IPS-20b (cell line): ENCODE data around the gene PRR7.
A peak's percentile ranks its signal among the peaks of the same experiment; 100 is the strongest.

ENCODE experiments used
- H3K27ac ChIP-seq: one replicate; pipeline ENCODE4 v1.5.1; 2013; ENCODE audit warnings: low read length
- H3K27me3 ChIP-seq: 2 replicates; pipeline ENCODE4 v1.6.1; 2013; ENCODE audit warnings: mild to moderate bottlenecking, low read length, inconsistent platforms; ENCODE audit not compliant: insufficient read depth
- H3K36me3 ChIP-seq: 2 replicates; pipeline ENCODE4 v1.6.1; 2013; ENCODE audit warnings: low read depth, mild to moderate bottlenecking, inconsistent platforms, low read length, moderate library complexity; ENCODE audit not compliant: insufficient read depth
- H3K4me1 ChIP-seq: 2 replicates; pipeline ENCODE4 v1.6.1; 2013; ENCODE audit warnings: mild to moderate bottlenecking, control low read depth, inconsistent platforms, low read length, moderate library complexity; ENCODE audit not compliant: insufficient read depth
- H3K4me3 ChIP-seq: 2 replicates; pipeline ENCODE4 v1.5.1; 2013; ENCODE audit warnings: mild to moderate bottlenecking, low read length, inconsistent platforms
- H3K9ac ChIP-seq: 2 replicates; pipeline ENCODE4 v1.6.1; 2013; ENCODE audit warnings: low read depth, mild to moderate bottlenecking, inconsistent platforms, low read length, moderate library complexity
- H3K9me3 ChIP-seq: 2 replicates; pipeline ENCODE4 v1.6.1; 2013; ENCODE audit warnings: mild to moderate bottlenecking, low read depth, low read length, inconsistent platforms; ENCODE audit not compliant: insufficient read depth

Gene PRR7

GRCh38 chr5:177497292-177498012 lies 50.8 kb downstream of the PRR7 start, which contains the start of gene PDLIM7:
PDLIM7 (minus strand) TSS chr5:177497604; CDS start chr5:177496512, 1,092 bp downstream.
- Histone ChIP-seq H3K36me3 (peaks cover 38% of the 10 kb centered on the region), H3K27ac (peak within 1 kb of the TSS; percentile 99), H3K27me3 (peaks cover 25% of the 10 kb centered on the region), H3K9ac (peak within 1 kb of the TSS; percentile 99), H3K4me1 (peaks cover 28% of the 10 kb centered on the region), H3K9me3 (no peaks in the 10 kb centered on the region), H3K4me3 (peak within 1 kb of the TSS; percentile 87)

DNA sequence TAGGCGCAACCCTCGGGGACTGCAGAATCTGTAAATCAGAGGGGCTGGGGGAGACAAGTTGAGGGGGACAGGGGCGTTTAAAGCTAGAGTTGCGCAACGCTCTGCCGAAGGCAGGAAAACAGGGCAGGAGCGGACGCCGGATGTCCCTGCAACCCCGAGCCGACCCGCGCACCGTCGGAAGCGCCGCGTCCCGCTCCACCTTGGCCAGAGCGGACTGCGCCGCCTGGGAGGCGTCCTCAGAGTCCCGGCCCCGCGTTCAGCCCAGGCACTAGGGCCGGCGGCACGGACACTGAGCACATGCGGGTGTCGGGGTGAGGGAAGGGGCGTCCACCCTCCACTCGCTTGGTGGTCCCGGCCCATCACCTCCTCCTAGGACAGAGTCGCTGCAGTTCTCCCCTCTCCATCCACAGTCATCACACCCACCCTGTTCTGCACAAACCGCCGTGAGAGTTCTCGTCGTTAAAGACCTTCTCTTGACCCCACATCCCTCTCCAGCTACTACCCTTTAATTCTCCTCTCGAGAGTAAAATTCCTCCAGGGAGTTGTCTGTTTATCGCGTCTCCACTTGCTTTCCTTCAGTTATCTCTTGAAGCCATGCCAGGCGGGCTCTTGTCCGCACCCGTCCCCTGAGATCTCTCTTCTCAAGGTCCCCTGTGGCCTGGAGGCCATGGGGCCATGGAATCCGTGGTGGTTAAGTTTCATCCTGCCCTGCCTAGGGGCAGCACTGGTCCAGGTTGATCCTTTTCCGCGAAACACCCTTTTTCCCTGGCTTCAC lies 51.6 kb downstream of the PRR7 start:
- Histone ChIP-seq H3K27me3 (peaks cover 25% of the 10 kb centered on the region), H3K9ac (peak overlapping the region; percentile 63; the same call in 1 of the 2 replicates), H3K36me3 (peaks cover 31% of the 10 kb centered on the region), H3K27ac (no peak overlapping the region), H3K4me1 (peaks cover 28% of the 10 kb centered on the region), H3K4me3 (peak overlapping the region; percentile 79), H3K9me3 (no peaks in the 10 kb centered on the region)

GRCh38 chr5:177499842-177500241 lies 53.2 kb downstream of the PRR7 start:
- Histone ChIP-seq H3K4me3 (no peak overlapping the region), H3K27me3 (peaks cover 25% of the 10 kb centered on the region), H3K9ac (no peak overlapping the region), H3K36me3 (peaks cover 15% of the 10 kb centered on the region), H3K9me3 (no peaks in the 10 kb centered on the region), H3K4me1 (peaks cover 27% of the 10 kb centered on the region), H3K27ac (no peak overlapping the region)

GRCh38 chr5:177500685-177501522 lies 54.3 kb downstream of the PRR7 start:
- H3K4me1 ChIP-seq: peaks cover 16% of the 10 kb centered on the region
- H3K4me3 ChIP-seq: no peak overlapping the region
- peak overlapping the region; percentile 18; the same call in 1 of the 2 replicates for H3K9ac ChIP-seq

DNA sequence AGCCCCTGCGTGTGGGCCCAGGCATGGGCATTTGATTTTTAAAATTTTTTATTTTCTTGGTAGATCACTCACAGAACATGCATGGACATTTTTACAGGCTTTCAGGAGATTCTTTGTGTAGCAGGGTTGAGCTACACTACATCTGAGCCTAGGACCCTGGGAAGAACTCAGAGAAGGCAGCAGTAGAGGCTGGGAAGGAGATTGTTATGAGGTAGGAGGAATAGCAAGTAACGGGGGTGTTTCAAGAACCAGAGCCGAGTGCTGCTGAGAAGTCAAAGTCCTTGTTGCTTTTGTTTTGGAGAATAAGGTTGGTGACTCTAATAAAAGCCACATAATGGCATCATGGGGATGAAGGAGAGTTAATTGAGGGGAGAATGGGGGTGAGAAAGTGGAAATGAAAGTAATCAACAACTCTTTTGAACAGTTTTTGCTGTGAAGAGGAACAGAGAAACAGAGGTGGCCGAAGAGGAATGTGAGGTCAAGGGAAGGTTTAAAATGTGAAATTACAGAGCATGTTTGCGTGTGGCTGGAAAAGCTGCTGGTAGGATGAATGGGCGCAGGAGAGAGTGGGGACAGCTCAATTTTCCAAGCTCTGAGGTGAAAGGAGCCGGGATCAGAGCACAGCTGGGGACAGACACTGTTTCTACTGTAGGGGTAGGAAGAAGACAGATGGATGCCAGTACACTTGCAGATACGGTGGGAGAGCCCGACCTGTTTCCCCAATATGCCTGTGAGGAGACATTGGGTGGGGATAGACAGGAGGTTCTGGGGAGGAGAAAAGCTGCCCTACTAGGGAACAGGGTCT lies 55.5 kb downstream of the PRR7 start:
- H3K27me3 ChIP-seq: peaks cover 25% of the 10 kb centered on the region
- no peak overlapping the region for H3K9ac ChIP-seq
- H3K27ac ChIP-seq: no peak overlapping the region
- no peaks in the 10 kb centered on the region for H3K36me3 ChIP-seq
- H3K4me3 ChIP-seq: no peak overlapping the region
- H3K4me1 ChIP-seq: peaks cover 12% of the 10 kb centered on the region; the same call in 1 of the 2 replicates
- no peaks in the 10 kb centered on the region for H3K9me3 ChIP-seq

More at GRCh38 chr5:177500685-177501522, 54.3 kb downstream of the PRR7 start:
- peaks cover 4% of the 10 kb centered on the region for H3K36me3 ChIP-seq
- H3K27me3 ChIP-seq: peaks cover 25% of the 10 kb centered on the region
- H3K9me3 ChIP-seq: no peaks in the 10 kb centered on the region
- H3K27ac ChIP-seq: no peak overlapping the region

- Histone ChIP-seq H3K4me1 (peaks cover 12% of the 10 kb centered on the region; the same call in 1 of the 2 replicates), H3K9me3 (no peaks in the 10 kb centered on the region), H3K27ac (no peak overlapping the region)
Observed at GRCh38 chr5:177502886-177503285, 56.3 kb downstream of the PRR7 start.

GRCh38 chr5:177503351-177504085 lies 56.9 kb downstream of the PRR7 start:
- Histone ChIP-seq H3K4me3 (no peak overlapping the region), H3K4me1 (peaks cover 9% of the 10 kb centered on the region; the same call in 1 of the 2 replicates), H3K9ac (no peak overlapping the region), H3K27ac (no peak overlapping the region), H3K36me3 (no peaks in the 10 kb centered on the region), H3K27me3 (peaks cover 19% of the 10 kb centered on the region), H3K9me3 (no peaks in the 10 kb centered on the region)

More at GRCh38 chr5:177502886-177503285, 56.3 kb downstream of the PRR7 start:
- no peak overlapping the region for H3K9ac ChIP-seq
- peaks cover 25% of the 10 kb centered on the region for H3K27me3 ChIP-seq
- H3K4me3 ChIP-seq: no peak overlapping the region
- no peaks in the 10 kb centered on the region for H3K36me3 ChIP-seq

DNA sequence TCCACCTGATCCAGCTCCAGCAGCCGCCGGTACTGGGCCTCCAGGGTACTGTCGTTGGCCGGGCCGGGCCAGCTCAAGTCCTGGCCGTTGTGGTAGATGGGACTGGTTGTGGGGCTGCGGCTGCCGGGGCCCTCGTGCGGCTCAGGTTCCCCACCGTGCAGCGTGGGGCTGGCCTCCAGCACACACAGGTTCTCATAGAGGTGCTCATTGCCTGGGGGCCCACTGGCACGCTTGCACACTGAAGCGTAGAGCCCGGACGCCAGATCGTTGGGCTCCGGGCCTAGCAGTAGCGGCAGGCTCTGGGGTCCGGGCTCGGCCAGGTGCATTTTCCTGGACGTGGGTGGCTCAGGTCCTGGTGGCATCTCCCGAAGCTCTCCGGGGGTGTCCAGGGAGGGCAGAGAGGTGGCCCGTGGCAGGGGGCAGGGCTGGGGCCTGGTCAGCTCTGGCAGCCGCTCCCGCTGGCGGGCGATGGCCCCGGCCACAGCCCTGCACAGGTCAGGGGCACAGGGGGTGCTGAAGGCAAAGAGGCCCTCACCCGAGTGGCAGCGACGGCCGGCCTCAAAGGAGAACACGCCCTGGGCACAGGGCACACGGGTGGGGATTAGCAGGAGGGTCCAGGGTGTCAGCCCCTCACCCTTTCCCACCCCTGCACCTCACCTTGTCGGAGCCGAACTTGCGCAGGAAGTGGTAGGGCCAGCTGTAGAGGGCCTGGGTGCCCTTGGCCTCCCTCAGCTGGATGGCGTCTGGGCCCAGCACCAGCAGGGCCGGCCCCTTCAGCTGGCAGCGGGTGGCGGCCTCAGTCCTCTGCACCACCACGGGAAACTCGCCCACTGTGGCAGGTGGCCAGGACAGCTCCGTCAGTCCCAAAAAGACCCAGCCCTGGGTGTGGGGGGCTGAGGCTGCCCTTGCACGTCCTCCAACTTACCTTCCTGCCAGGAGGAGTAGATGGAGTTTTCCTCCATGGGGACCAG lies 57.8 kb downstream of the PRR7 start:
- H3K9ac ChIP-seq: no peak overlapping the region

DNA sequence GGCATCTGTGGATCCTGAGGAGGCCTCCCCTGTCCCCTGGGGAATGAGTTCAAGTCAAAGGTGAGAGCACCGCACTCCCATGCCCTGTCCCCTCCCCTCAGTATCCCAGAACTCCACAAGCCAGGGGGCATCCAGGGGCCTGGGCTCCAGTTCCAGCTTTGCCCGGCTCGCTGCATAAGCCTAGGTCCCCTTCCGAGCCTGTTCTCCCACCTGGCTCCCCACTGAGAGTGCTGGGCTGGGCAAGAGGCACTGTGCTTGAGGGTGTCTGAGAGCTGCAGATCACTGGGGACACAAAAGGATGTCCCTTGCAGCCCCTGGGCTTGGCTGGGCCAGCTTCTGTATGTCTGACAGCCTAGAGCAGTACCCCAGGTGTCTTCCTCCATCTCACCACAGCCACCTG lies 58.5 kb downstream of the PRR7 start:
- Histone ChIP-seq H3K4me3 (no peak overlapping the region), H3K9ac (no peak overlapping the region), H3K4me1 (peaks cover 9% of the 10 kb centered on the region; the same call in 1 of the 2 replicates), H3K27ac (no peak overlapping the region), H3K36me3 (no peaks in the 10 kb centered on the region), H3K9me3 (no peaks in the 10 kb centered on the region), H3K27me3 (0 out of 2 replicates have a peak, but pooled peaks cover 4% of the 10 kb centered on the region)

More for the DNA sequence above, 57.8 kb downstream of the PRR7 start:
- Histone ChIP-seq H3K36me3 (no peaks in the 10 kb centered on the region), H3K27ac (no peak overlapping the region), H3K4me3 (no peak overlapping the region), H3K27me3 (peaks cover 11% of the 10 kb centered on the region), H3K4me1 (peaks cover 5% of the 10 kb centered on the region; the same call in 1 of the 2 replicates), H3K9me3 (no peaks in the 10 kb centered on the region)
